Endometrium (tissue), 2 donors: ENCODE results near the gene RASGRF2.
"Not testable (repeated sequence)": the region's sequence is repeated elsewhere in the genome, so short reads cannot be mapped to it uniquely, and the experiment has no call there.

Experiments used
- FAIRE-seq: peaks from 2 replicates; lab custom pipeline; 2012; peaks lifted over from hg19 to GRCh38; lab: Jason Lieb, UNC
- donor health status: control.
- donor health status: control.

RASGRF2 gene

GRCh38 chr5:80982093-80982492, 21.9 kb downstream of the RASGRF2 start:
- no peak for FAIRE-seq

DNA sequence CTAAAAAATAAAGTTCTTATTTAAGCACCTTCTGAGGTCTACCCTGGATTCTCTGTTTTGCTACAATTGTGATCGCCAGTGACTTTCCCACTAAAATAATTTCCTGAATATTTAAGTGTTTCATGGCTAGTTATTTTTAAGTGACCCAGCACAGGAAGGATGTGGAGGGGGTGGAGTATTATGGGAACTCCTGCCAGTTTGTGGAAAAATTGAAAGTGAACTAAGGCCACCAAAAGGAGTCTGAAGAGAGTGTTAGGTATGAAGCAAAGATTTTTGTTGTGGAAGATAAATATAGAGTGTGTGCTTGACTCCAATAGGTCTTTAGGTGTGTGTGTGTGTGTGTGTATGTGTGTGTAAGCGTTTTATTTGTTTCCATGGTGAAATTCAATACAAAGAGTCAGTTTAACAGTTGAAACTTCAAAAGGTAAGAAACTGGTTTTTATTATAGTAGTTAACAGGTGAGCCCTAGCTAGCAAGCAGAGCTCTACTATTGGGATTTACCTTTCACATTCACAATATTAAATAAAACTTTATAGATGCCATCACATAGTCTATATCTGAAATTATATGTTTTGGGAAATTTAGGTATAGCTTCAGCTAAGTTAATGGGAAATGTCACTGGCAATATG, 25.6 kb downstream of the RASGRF2 start:
- no peak for FAIRE-seq

- no peak for FAIRE-seq
Measured at GRCh38 chr5:80986382-80986781, 26.2 kb downstream of the RASGRF2 start.

DNA sequence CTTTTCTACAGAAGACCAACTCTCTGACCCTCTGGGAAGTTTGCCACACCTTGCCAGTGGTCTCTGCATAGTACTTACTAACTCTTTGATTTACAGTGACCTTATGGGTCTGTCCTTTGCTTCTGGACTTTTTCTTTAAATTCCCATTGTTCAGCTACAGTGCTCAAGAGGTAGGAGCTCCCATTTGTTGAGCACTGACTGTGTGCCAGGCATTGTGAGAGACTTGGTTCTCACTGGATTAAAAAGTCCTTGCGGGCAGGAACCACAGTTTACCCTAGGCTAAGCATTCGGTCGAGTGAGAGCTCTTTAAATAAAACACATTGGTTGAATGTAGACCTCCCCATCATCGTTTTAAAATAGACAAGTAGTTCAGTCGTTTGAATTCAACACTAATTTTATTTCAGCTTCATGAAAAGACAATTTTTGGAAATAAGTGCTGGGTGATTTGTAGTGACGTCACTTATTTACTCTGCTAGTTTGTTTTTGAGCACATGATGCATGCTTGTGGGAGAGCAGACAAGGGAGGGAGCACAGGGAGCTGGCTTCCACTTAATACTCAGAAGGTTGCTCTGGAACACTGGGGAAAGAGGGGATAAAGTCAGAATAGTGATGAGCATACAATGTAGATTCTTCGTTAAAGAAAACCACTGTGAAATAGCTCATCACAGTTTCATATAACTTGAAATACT, 27.1 kb downstream of the RASGRF2 start:
- FAIRE-seq = no peak

GRCh38 chr5:80988419-80988935, 28.3 kb downstream of the RASGRF2 start:
- FAIRE-seq = no peak

DNA sequence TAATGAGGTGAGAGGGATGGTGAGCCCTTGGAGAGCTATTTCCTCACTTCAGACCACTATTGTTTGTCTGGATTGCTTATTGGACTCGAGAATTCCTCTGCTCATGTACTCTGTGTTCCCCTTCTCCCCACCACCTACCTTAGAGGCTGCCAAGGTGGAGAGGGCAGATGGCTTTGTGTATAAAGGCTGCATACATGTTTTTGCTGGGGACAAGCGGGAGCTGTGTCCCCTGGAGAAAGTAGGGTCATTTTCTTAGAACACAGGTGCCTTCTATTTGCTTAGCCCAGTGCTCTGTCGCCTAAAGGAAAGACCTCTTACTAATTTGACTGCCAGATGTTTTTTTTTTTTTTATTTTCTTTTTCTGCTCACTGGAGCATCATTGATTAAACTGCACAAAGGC, 29.7 kb downstream of the RASGRF2 start:
- no peak for FAIRE-seq

GRCh38 chr5:80990527-80990926, 30.4 kb downstream of the RASGRF2 start:
- no peak for FAIRE-seq

DNA sequence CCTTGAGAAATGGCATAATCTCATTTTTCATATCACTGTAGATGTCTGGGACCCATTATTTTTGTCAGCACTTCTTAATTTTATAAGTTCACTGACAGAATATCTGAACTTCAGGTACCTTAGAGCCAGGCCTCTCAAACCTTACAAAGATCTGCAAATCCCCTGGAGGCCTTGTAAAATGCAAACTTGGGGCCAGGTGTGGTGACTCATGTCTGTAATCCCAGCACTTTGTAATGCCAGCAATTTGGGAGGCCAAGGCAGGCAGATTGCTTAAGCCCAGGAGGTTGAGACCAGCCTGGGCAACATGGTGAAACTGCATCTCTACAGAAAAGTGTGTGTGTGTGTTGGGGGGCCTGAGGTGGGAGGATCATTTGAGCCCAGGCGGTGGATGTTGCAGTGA, 30.8 kb downstream of the RASGRF2 start:
- FAIRE-seq = no peak

- FAIRE-seq = no peak
Measured at GRCh38 chr5:80995908-80996307, 35.7 kb downstream of the RASGRF2 start.

GRCh38 chr5:80998590-80998979, 38.4 kb downstream of the RASGRF2 start:
- FAIRE-seq = no peak

DNA sequence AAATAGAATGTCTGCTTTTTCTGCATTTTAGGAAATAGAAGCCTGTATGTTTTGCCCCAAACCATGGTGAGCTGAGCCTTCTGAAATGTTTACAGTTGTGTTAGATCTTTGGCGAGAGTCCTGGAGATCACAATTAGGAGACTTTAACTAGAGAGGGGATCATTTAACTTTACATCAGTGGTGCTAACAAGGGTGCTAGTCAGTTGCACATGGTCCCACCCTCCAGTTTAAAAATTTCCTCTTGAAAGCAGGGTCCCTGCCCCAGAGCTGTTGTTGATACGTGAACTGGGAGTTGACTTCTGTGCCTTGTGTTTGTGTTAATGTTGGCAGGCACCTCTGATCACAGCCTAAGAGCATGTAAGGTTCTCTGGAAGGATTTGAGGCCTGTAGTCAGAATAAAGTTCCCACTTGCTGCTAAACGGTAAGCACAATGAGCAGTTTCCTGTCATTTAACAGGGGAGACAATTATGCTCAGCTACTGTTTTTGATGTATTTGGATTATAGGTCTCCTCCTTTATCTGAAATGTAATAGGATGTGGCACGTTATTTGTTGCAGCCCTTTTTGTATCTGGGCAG, 43.7 kb downstream of the RASGRF2 start:
- no peak for FAIRE-seq

GRCh38 chr5:81005708-81006107, 45.5 kb downstream of the RASGRF2 start:
- FAIRE-seq = no peak

DNA sequence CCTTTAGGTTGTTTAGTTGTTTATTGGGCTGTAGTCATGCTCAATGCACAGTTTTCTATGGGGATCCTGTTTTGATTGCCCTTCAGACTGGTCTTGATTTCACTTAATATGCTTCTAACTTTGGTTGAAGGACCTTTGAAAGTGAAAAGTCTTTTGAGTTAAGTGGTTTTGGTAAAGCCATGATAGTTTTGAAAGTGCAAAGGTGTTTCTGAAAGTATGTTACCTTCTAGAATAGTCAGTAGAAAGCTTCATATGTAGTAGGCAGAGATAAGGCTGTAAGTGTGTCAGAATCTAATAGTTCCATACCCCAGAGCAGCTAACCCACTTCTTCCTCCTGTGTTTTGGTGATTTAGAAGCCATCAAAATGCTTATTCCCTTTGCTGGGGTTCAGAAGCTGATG, 46.1 kb downstream of the RASGRF2 start:
- FAIRE-seq = no peak

GRCh38 chr5:81006947-81007636, 46.9 kb downstream of the RASGRF2 start:
- FAIRE-seq = no peak

- FAIRE-seq = no peak
Measured at GRCh38 chr5:81007637-81008027, 47.5 kb downstream of the RASGRF2 start.

- FAIRE-seq = no peak
Measured at GRCh38 chr5:81010336-81011169, 50.4 kb downstream of the RASGRF2 start.

GRCh38 chr5:81014348-81014747, 54.2 kb downstream of the RASGRF2 start:
- FAIRE-seq = no peak

- FAIRE-seq = no peak
Measured at GRCh38 chr5:81016116-81016515, 56.0 kb downstream of the RASGRF2 start.

- no peak for FAIRE-seq
Measured at GRCh38 chr5:81017320-81017719, 57.2 kb downstream of the RASGRF2 start.

GRCh38 chr5:81018608-81019007, 58.4 kb downstream of the RASGRF2 start:
- FAIRE-seq = not testable (repeated sequence)

GRCh38 chr5:81019748-81020147, 59.6 kb downstream of the RASGRF2 start:
- FAIRE-seq = no peak
